Mucosa of stomach (tissue), 1 donor: ENCODE results near the gene JAML.
"Not testable (repeated sequence)": the region's sequence is repeated elsewhere in the genome, so short reads cannot be mapped to it uniquely, and the experiment has no call there.

Experiments used
- H3K27me3 ChIP-seq: one replicate; pipeline ENCODE4 v1.7.0; 2013; ENCODE audit warnings: mild to moderate bottlenecking, low read length; ENCODE audit not compliant: control insufficient read depth, insufficient read depth
- H3K36me3 ChIP-seq: one replicate; pipeline ENCODE4 v1.7.0; 2013; ENCODE audit warnings: low read length; ENCODE audit not compliant: control insufficient read depth, insufficient read depth
- H3K4me1 ChIP-seq: one replicate; pipeline ENCODE4 v1.7.0; 2013; ENCODE audit warnings: mild to moderate bottlenecking, low read length; ENCODE audit not compliant: control insufficient read depth, insufficient read depth
- H3K4me3 ChIP-seq: one replicate; pipeline ENCODE4 v1.7.0; 2013; ENCODE audit warnings: low read length
- H3K9ac ChIP-seq: one replicate; pipeline ENCODE4 v1.7.0; 2013; ENCODE audit warnings: mild to moderate bottlenecking, low read length, moderate library complexity
- H3K9me3 ChIP-seq: one replicate; pipeline ENCODE4 v1.7.0; 2013; ENCODE audit warnings: mild to moderate bottlenecking, low read length, moderate library complexity; ENCODE audit not compliant: control insufficient read depth
- donor health status: Pancreatic carcinoma.

JAML gene

DNA sequence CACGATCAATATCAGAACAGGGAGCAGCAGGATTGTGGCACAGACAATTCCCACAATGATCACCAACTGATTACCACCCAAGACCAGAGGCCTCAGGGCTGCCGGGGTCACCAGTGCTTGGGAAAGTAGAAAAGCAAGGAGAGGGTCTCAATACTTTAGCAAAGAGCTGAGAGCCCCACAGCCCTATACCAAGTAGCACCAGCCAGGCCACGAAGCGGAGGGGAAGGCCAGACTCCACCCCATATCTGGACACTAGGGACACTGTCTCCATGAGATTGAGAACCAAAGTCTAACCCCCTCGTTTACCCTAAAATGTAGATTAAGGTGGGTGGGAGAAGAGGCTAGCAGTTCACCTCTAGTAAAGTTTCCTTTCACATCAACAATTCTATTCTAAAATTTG, 24.3 kb downstream of the JAML start:
- Histone ChIP-seq H3K9me3 (no peaks in the 10 kb centered on the region), H3K9ac (no peak overlapping the region), H3K4me1 (peaks cover 37% of the 10 kb centered on the region), H3K4me3 (no peak overlapping the region), H3K27me3 (no peaks in the 10 kb centered on the region), H3K36me3 (no peaks in the 10 kb centered on the region)

DNA sequence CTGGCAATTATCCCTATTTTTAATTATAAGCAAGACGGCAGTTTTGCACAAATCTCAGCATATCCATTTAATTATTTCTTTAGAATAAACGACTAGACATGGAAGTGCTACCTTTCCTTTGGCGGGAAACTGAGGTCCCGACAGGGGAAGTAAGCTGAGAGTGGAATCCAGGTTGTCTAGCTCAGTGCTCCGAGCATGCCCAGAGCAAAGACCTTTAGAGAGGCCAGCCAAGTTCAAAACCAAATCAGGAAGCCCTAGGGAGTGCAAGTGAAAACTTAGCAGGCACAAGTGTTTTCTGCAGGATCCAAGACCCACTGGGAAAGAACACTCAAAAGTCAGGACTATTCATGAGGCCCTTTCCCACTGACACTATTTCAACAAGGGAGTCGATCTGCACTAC, 25.7 kb downstream of the JAML start:
- Histone ChIP-seq H3K36me3 (no peaks in the 10 kb centered on the region), H3K4me3 (no peak overlapping the region), H3K9me3 (no peaks in the 10 kb centered on the region), H3K9ac (no peak overlapping the region), H3K27me3 (no peaks in the 10 kb centered on the region), H3K4me1 (peaks cover 51% of the 10 kb centered on the region)

DNA sequence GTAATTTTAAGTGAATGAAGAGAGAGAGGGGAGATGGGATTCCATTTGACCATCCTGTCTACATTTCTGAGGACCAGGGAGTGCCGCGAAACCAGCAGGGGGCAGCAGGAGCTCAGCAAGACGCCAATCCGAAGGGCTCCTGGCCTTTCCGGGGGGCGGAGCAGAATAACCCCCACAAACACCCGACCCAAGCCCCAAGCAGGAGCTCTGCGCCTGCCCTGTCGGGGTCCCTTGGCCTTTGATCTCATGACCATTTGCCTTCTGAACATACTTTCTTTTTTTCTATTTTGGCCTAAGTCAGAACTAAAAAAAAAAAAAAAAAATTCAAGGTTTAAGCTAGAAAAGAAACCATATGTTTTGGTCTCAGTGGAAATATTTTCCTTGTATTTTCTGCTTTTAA, 26.4 kb downstream of the JAML start:
- Histone ChIP-seq H3K36me3 (no peaks in the 10 kb centered on the region), H3K9ac (no peak overlapping the region), H3K4me1 (peaks cover 53% of the 10 kb centered on the region), H3K4me3 (no peak overlapping the region), H3K9me3 (no peaks in the 10 kb centered on the region), H3K27me3 (no peaks in the 10 kb centered on the region)

DNA sequence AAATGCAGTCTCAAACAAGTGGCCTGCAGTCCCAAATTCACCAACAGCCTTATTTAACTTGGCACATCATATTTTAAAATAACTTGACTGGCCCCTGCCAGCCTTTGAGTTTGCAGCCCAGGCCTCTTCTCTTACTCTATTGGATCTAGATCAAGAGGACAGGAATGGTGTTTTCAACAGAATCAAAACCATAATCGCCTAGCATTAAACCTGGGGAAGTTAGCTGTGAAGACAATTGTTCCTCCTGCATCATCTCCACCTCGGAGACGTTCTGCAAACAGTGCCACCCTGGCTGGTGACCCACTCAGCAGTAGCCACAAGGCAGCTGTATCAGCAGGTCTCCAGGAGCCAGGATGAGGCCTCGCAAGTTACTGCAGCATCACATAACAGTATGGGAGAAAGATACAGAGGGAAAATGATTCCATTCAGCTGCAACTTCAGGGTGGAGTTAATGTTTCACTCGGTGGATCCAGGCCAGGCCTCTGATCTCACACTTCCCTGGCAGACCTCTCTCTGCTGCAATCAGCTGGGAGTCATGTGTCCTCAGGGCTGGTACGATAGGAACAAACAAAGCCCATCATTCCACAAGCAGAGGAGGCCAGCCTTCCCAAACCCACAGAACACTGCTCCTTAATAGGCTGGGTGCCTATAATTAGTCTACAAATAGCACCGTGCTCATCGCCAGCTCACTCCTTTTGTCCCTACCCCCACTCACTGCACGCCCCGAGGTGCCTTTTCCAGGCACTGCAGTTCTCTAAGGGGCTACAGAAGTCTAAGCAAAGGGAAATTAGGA, 29.8 kb downstream of the JAML start:
- H3K9me3 ChIP-seq, result no peaks in the 10 kb centered on the region
- H3K4me3 ChIP-seq, result no peak overlapping the region
- peaks cover 34% of the 10 kb centered on the region for H3K4me1 ChIP-seq
- no peaks in the 10 kb centered on the region for H3K36me3 ChIP-seq
- H3K9ac ChIP-seq, result no peak overlapping the region
- H3K27me3 ChIP-seq, result no peaks in the 10 kb centered on the region

DNA sequence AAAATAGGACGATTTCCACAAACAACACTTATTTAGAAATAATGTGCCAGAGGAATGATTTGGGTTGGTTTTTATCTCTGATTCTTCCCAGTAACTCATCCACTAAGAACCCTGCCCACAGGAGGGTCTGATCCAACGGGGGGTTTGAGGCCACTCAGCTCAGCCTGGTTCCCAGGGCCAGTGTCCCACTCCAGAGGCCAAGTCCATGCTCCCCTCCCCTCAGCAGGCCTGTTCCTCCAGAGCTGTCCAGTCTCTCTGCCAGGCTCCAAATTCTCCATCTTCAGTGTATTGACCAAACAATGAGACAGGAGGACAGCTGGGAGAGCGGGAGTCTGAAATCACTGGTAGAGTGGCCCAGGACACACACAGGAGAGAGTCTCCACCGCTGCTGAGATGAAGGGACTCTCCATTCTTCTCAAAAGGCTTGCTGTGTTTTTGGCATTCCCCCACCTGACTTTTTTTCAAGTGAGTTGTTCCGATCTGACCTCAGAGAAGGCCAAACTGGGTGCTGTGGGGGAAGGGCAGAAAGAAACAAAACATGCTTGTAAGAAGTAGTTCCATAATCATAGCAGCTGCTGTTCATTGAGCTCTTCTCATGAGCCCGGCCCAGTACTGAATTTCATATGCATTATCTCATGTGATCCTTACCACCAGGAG, 30.8 kb downstream of the JAML start:
- Histone ChIP-seq H3K9me3 (no peaks in the 10 kb centered on the region), H3K4me1 (peaks cover 32% of the 10 kb centered on the region)

DNA sequence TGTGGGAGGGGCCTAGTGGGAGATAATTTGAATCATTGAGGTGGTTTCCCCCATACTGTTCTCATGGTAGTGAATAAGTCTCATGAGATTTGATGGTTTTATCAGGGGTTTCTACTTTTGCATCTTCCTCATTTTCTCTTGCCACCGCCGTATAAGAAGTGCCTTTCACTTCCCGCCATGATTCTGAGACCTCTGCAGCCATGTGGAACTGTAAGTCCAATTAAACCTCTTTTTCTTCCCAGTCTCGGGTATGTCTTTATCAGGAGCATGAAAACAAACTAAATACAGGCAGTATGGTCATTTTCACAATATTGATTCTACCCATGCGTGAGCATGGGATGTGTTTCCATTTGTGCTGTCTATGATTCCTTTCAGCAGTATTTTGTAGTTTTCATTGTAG, 32.0 kb downstream of the JAML start:
- H3K4me1 ChIP-seq, result peaks cover 20% of the 10 kb centered on the region
- H3K4me3 ChIP-seq, H3K9ac ChIP-seq, H3K9me3 ChIP-seq, H3K27me3 ChIP-seq, H3K36me3 ChIP-seq: not testable (repeated sequence)

More for the DNA sequence above, 30.8 kb downstream of the JAML start:
- H3K36me3 ChIP-seq, result no peaks in the 10 kb centered on the region
- H3K4me3 ChIP-seq, result no peak overlapping the region
- H3K9ac ChIP-seq, result no peak overlapping the region
- no peaks in the 10 kb centered on the region for H3K27me3 ChIP-seq

DNA sequence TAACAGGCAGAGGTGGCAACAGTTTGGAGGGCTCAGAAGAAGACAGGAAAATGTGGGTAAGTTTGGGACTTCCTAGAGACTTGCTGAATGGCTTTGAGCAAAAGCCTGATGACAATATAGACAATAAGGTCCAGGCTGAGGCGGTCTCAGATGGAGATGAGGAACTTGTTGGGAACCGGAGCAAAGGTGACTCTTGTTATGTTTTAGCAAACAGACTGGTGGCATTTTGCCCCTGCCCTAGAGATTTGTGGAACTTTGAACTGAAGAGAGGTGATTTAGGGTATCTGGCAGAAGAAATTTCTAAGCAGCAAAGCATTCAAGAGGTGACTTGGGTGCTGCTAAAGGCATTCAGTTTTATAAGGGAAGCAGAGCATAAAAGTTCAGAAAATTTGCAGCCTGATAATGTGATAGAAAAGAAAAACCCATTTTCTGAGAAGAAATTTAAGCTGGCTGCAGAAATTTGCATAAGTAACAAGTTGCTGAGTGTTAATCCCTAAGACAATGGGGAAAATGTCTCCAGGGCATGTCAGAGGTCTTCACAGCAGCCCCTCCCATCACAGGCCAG, 33.8 kb downstream of the JAML start:
- not testable (repeated sequence) for H3K9ac ChIP-seq, H3K9me3 ChIP-seq, H3K4me3 ChIP-seq, H3K27me3 ChIP-seq, H3K36me3 ChIP-seq
- peaks cover 20% of the 10 kb centered on the region for H3K4me1 ChIP-seq

DNA sequence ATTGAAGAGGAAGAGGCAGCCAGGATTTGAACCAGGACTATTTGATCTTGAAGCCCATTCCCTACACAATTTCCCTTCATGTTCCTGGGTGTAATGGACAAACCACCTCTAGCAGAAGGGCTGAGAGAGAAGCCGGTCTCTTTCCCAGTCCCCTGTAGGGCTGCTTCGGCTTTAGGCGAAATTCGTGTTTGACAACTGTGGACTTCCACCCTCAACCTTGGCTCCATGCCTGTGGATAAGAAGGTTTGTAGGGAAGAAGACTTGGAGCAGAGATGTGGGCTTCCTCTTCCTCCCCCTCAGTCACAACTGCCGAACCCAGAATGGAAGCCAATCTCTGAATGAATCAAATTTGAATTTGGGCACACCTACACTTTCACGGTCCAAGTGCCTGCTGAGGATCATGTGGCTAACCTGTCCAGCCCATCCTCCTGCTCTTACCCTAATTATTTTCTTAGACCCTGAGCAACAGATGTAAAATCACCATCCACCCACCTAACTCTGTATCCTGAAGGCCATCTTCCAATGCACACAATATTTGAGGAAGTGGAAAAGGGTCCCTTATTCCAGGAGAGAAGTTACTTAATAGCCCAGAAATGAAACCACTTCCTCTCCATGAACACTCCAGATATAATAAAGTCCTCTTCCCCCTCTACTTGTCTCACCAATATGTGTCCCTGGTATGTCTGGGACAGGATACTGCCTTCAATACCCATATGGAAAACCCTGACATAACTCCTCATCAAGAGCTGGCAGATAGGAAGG, 38.3 kb downstream of the JAML start:
- H3K9ac ChIP-seq, result no peak overlapping the region
- H3K4me1 ChIP-seq, result no peaks in the 10 kb centered on the region
- no peak overlapping the region for H3K4me3 ChIP-seq
- no peaks in the 10 kb centered on the region for H3K9me3 ChIP-seq
- H3K27me3 ChIP-seq, result peaks cover 4% of the 10 kb centered on the region
- H3K36me3 ChIP-seq, result no peaks in the 10 kb centered on the region

DNA sequence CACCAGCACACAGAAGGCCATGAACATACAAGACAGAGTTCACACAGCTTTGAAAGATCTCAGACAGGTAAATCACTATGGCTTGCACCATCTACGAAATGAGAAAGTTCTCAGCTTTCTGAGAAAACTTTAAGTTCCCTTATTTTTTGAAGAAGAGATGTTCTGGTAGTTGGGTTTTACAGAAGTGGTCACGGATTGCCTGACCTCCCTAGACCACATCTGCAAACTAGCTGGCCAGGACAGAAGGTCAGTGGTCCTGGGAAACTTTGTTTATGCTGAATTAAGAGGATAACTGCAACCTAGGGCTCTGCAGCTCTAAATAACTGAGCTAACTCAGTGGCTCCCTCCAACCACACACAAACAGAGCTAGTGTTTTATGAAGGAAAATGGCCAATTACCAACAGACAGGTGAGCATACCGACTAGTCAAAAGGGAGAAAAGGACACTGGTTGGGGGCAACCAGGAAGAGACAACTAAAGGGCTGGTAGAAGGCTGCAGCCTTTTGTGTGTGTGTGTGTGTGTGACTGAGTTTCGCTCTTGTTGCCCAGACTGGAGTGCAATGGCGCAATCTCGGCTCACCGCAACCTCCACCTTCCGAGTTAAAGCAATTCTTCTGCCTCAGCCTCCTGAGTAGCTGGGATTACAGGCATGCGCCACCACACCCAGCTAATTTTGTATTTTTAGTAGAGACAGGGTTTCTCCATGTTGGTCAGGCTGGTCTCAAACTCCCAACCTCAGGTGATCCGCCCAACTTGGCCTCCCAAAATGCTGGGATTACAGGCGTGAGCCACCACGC, 39.8 kb downstream of the JAML start:
- H3K4me1 ChIP-seq, result no peaks in the 10 kb centered on the region
- H3K4me3 ChIP-seq, result no peak overlapping the region
- no peaks in the 10 kb centered on the region for H3K36me3 ChIP-seq
- peaks cover 4% of the 10 kb centered on the region for H3K27me3 ChIP-seq
- H3K9ac ChIP-seq, result no peak overlapping the region
- H3K9me3 ChIP-seq, result no peaks in the 10 kb centered on the region

DNA sequence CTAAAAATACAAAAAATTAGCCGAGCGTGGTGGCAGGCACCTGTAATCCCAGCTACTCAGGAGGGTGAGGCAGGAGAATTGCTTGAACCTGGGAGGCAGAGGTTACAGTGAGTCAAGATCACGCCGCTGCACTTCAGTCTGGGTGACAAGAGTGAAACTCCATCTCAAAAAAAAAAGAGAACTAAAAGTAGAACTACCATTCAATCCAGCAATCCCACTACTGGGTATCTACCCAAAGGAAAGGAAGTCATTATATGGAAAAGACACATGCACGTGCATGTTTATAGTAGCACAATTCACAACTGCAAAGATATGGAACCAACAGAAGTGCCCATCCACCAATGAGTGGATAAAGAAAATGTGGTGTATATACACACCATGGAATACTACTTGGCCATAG, 41.1 kb downstream of the JAML start:
- not testable (repeated sequence) for H3K4me1 ChIP-seq, H3K9me3 ChIP-seq, H3K36me3 ChIP-seq, H3K27me3 ChIP-seq, H3K4me3 ChIP-seq, H3K9ac ChIP-seq

DNA sequence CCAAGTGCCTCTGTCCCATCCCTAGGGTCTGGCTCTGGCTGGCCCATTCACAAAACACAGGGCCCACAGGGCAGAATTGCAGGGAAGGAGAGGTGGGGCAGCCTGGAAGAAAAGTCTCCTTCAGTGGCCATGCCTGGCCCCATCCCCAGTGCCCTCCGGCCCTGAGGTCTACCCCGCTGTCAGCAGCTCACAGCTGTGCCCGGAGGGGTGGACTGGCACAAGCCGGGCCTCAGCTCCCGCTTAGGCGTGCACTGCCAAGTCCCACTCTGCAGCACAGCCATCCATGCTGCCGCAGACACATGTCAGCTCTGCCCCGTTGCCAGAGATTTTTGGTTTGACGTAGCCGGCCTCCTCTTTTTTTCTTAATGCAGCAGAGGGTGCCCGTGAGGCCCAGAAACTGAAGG, 44.5 kb downstream of the JAML start:
- H3K4me1 ChIP-seq, result no peaks in the 10 kb centered on the region
- H3K9me3 ChIP-seq, result no peaks in the 10 kb centered on the region
- no peak overlapping the region for H3K4me3 ChIP-seq
- no peaks in the 10 kb centered on the region for H3K36me3 ChIP-seq
- H3K27me3 ChIP-seq, result peaks cover 10% of the 10 kb centered on the region
- no peak overlapping the region for H3K9ac ChIP-seq
